ENCODE measurements around the gene LRRC2. TPM values are rescaled to one million over a fixed set of nuclear protein-coding genes. Genes with fewer than 3 reads are reported as not detected.

LRRC2 gene
- total and polyA plus RNA-seq, 12 donors, result 0.09 to 4.7 (median 1.2) TPM; not detected in 1

DNA sequence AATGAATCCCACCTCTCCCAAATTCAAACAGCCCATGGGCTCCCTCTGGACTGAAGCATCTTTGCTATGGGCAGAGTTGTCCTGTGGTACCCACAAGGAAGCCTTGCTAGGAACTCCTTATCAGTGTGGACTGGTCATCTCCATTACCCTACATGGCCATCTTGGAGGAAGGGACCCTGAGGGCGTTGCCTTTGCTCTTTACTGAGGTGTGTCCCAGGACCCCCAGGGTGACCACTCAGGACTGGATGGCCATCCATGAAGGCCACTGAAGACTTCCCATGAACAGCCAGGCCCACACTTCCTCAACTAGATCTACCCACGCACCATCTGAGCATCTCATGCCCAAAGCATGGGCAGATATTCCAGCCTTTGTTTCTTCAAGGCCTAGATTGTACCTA is 48.3 kb downstream of the LRRC2 start:
- Histone ChIP-seq H3K36me3 (replicated peaks in 1 of 2) (no peaks in the 10 kb centered on the region), H3K4me3 (no peak overlapping the region), H3K27ac (no peak overlapping the region), H3K27me3 (no peaks in the 10 kb centered on the region), H3K9me3 (replicated peaks in 1 of 3) (no peaks in the 10 kb centered on the region), H3K4me1 (replicated peaks in 1 of 2) (no peaks in the 10 kb centered on the region)
- no peak for DNase-seq
- intact Hi-C loops (cut with DNase I), result no loop called here
- TF ChIP-seq, protein P1, sequence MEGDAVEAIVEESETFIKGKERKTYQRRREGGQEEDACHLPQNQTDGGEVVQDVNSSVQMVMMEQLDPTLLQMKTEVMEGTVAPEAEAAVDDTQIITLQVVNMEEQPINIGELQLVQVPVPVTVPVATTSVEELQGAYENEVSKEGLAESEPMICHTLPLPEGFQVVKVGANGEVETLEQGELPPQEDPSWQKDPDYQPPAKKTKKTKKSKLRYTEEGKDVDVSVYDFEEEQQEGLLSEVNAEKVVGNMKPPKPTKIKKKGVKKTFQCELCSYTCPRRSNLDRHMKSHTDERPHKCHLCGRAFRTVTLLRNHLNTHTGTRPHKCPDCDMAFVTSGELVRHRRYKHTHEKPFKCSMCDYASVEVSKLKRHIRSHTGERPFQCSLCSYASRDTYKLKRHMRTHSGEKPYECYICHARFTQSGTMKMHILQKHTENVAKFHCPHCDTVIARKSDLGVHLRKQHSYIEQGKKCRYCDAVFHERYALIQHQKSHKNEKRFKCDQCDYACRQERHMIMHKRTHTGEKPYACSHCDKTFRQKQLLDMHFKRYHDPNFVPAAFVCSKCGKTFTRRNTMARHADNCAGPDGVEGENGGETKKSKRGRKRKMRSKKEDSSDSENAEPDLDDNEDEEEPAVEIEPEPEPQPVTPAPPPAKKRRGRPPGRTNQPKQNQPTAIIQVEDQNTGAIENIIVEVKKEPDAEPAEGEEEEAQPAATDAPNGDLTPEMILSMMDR (IDR thresholded peaks at IDR 0.05), result no peak
- TF ChIP-seq POLR2A (IDR thresholded peaks at IDR 0.05), result no peak
- WGBS, 4 donors, result 80 to 94% (median 86%) methylated on average over 1 to 2 of the region's 2 CpGs

GRCh38 chr3:46517016-46517783 is 48.9 kb downstream of the LRRC2 start:
- no peaks in the 10 kb centered on the region for H3K4me1 ChIP-seq (replicated peaks in 1 of 2)
- H3K9me3 ChIP-seq (replicated peaks in 1 of 3), result no peaks in the 10 kb centered on the region
- H3K27me3 ChIP-seq, result no peaks in the 10 kb centered on the region
- no peak for DNase-seq
- no peak overlapping the region for H3K27ac ChIP-seq
- no peak overlapping the region for H3K4me3 ChIP-seq
- intact Hi-C loops (cut with DNase I), result no loop called here
- TF ChIP-seq POLR2A (IDR thresholded peaks at IDR 0.05), result no peak
- 86 to 90% (median 87%) methylated on average over 7 of the region's 7 CpGs for WGBS, 4 donors
- H3K36me3 ChIP-seq (replicated peaks in 1 of 2), result no peaks in the 10 kb centered on the region

- H3K27me3 ChIP-seq, result no peaks in the 10 kb centered on the region
- H3K4me3 ChIP-seq, result no peak overlapping the region
- H3K27ac ChIP-seq, result no peak overlapping the region
- 85 to 97% (median 90%) methylated on average over 4 of the region's 4 CpGs for WGBS, 4 donors
- no peaks in the 10 kb centered on the region for H3K4me1 ChIP-seq (replicated peaks in 1 of 2)
- TF ChIP-seq, protein P1 (IDR thresholded peaks at IDR 0.05), result no peak
- TF ChIP-seq POLR2A (IDR thresholded peaks at IDR 0.05), result no peak
- no peaks in the 10 kb centered on the region for H3K36me3 ChIP-seq (replicated peaks in 1 of 2)
- H3K9me3 ChIP-seq (replicated peaks in 1 of 3), result no peaks in the 10 kb centered on the region
- DNase-seq, result no peak
- intact Hi-C loops (cut with DNase I), result no loop called here
These were observed 49.6 kb downstream of the LRRC2 start for GRCh38 chr3:46516521-46516920.

GRCh38 chr3:46512191-46512749 is 53.8 kb downstream of the LRRC2 start:
- Histone ChIP-seq H3K27me3 (no peaks in the 10 kb centered on the region), H3K27ac (no peak overlapping the region), H3K36me3 (replicated peaks in 1 of 2) (no peaks in the 10 kb centered on the region), H3K9me3 (replicated peaks in 1 of 3) (no peaks in the 10 kb centered on the region), H3K4me1 (replicated peaks in 1 of 2) (no peaks in the 10 kb centered on the region), H3K4me3 (no peak overlapping the region)
- 60 to 74% (median 72%) methylated on average over 2 of the region's 2 CpGs for WGBS, 4 donors
- no peak for TF ChIP-seq POLR2A (IDR thresholded peaks at IDR 0.05)
- TF ChIP-seq, protein P1 (IDR thresholded peaks at IDR 0.05), result no peak
- DNase-seq, result no peak
- intact Hi-C loops (cut with DNase I), result no loop called here

Data from adrenal gland (tissue), 12 donors.